IMR-90 (cell line): ENCODE data around the gene HLA-DOA. TPM values are rescaled to one million over a fixed set of nuclear protein-coding genes. Genes with fewer than 3 reads are reported as not detected.

Source experiments
- ATAC-seq: fragments of 200-7000 bp; cut with Tn5 transposase; 2 replicates; pipeline ENCODE4 v1.9.1; 2020; ENCODE audit warnings: low read depth, mild to moderate bottlenecking, moderate library complexity
- BruUV-seq: library from RNA; stranded (reverse); fragments of 400-500 nt; replicated peaks from 2 replicates; lab custom pipeline; 2021; lab: Mats Ljungman, UMichigan
- CTCF ChIA-PET: fragments of 300-600 bp; formaldehyde crosslinking; extraction: SDS; loops from one replicate; lab custom pipeline; 2021; ENCODE audit warnings: antibody characterized with exemption; lab: Yijun Ruan, JAX
- POLR2A ChIA-PET: fragments of 300-600 bp; sonication (Branson Sonifier 250); formaldehyde crosslinking; loops from one replicate; lab custom pipeline; 2022; ENCODE audit warnings: antibody characterized with exemption; ENCODE audit not compliant: unreplicated experiment; lab: Charles Lee
- DNase-seq: peaks from one replicate; pipeline ENCODE4 v3.0.0; 2013
- H2AFZ ChIP-seq: replicated peaks from 2 replicates; pipeline ENCODE3; 2013; ENCODE audit warnings: low read length, mild to moderate bottlenecking; ENCODE audit not compliant: poor library complexity
- H2AK5ac ChIP-seq: 2 replicates; pipeline ENCODE4 v1.6.1; 2013; ENCODE audit warnings: low read depth, low read length, inconsistent platforms
- H2AK9ac ChIP-seq: replicated peaks from 2 replicates; pipeline ENCODE3; 2013; ENCODE audit warnings: mild to moderate bottlenecking, low read depth, low read length, moderate library complexity; ENCODE audit not compliant: poor library complexity
- H2BK120ac ChIP-seq: 2 replicates; pipeline ENCODE4 v1.6.1; 2013; ENCODE audit warnings: low read depth, low read length, inconsistent platforms
- H2BK15ac ChIP-seq: 3 replicates; pipeline ENCODE4 v1.6.1; 2013; ENCODE audit warnings: low read depth, low read length, inconsistent platforms
- H2BK20ac ChIP-seq: 2 replicates; pipeline ENCODE4 v1.6.1; 2013; ENCODE audit warnings: low read depth, mild to moderate bottlenecking, inconsistent platforms, low read length, moderate library complexity
- H2BK5ac ChIP-seq: 2 replicates; pipeline ENCODE4 v1.6.1; 2013; ENCODE audit warnings: mild to moderate bottlenecking, low read depth, low read length, inconsistent platforms; ENCODE audit not compliant: poor library complexity, severe bottlenecking
- H3K14ac ChIP-seq: replicated peaks from 2 replicates; pipeline ENCODE4 v1.6.1; 2013; ENCODE audit warnings: low read depth, low read length, inconsistent platforms
- H3K18ac ChIP-seq: 2 replicates; pipeline ENCODE4 v1.6.1; 2013; ENCODE audit warnings: low read depth, low read length, control low read depth
- H3K23ac ChIP-seq: 2 replicates; pipeline ENCODE4 v1.6.1; 2013; ENCODE audit warnings: low read depth, low read length, inconsistent platforms
- H3K27ac ChIP-seq: 2 replicates; pipeline ENCODE4 v1.5.1; 2013; ENCODE audit warnings: mild to moderate bottlenecking, control low read depth, low read length; ENCODE audit not compliant: insufficient read depth
- H3K27me3 ChIP-seq: 2 replicates; pipeline ENCODE4 v1.6.1; 2013; ENCODE audit warnings: low read length; ENCODE audit not compliant: control insufficient read depth, insufficient read depth
- H3K36me3 ChIP-seq: 2 replicates; pipeline ENCODE4 v1.6.1; 2013; ENCODE audit warnings: low read length, mixed read lengths; ENCODE audit not compliant: control insufficient read depth, insufficient read depth
- H3K4ac ChIP-seq: 2 replicates; pipeline ENCODE4 v1.6.1; 2013; ENCODE audit warnings: low read depth, low read length, inconsistent platforms
- H3K4me1 ChIP-seq: 2 replicates; pipeline ENCODE4 v1.6.1; 2013; ENCODE audit warnings: low read length, mixed read lengths; ENCODE audit not compliant: control insufficient read depth, insufficient read depth
- H3K4me2 ChIP-seq: 2 replicates; pipeline ENCODE4 v1.6.1; 2013; ENCODE audit warnings: low read depth, mild to moderate bottlenecking, control low read depth, low read length, moderate library complexity
- H3K4me3 ChIP-seq: 2 replicates; pipeline ENCODE4 v1.5.1; 2013; ENCODE audit warnings: low read depth, mild to moderate bottlenecking, control low read depth, low read length, moderate library complexity; ENCODE audit not compliant: insufficient read depth
- H3K56ac ChIP-seq: 2 replicates; pipeline ENCODE4 v1.6.1; 2013; ENCODE audit warnings: low read length, inconsistent platforms; ENCODE audit not compliant: insufficient read depth; ENCODE audit errors: extremely low read depth
- H3K79me1 ChIP-seq, 2 experiments: 2 replicates each; pipeline ENCODE4 v1.6.1; 2013; ENCODE audit warnings: low read length in 2 of 2, inconsistent platforms in 1 of 2, low read depth in 1 of 2
- H3K9ac ChIP-seq: 2 replicates; pipeline ENCODE4 v1.6.1; 2013; ENCODE audit warnings: low read depth, low read length, control low read depth
- H3K9me1 ChIP-seq: 2 replicates; pipeline ENCODE4 v1.6.1; 2013; ENCODE audit warnings: low read length, inconsistent platforms; ENCODE audit not compliant: insufficient read depth
- H3K9me3 ChIP-seq: 2 replicates; pipeline ENCODE4 v1.6.1; 2013; ENCODE audit warnings: low read length; ENCODE audit not compliant: control insufficient read depth, insufficient read depth
- H4K20me1 ChIP-seq: 2 replicates; pipeline ENCODE4 v1.6.1; 2013; ENCODE audit warnings: low read length, inconsistent platforms; ENCODE audit not compliant: insufficient read depth
- H4K5ac ChIP-seq: 2 replicates; pipeline ENCODE4 v1.6.1; 2013; ENCODE audit warnings: mild to moderate bottlenecking, low read depth, low read length, control low read depth
- H4K8ac ChIP-seq, 2 experiments: 2 replicates each; pipeline ENCODE4 v1.6.1; 2013; ENCODE audit warnings: low read depth in 2 of 2, low read length in 2 of 2, control low read depth in 1 of 2, inconsistent platforms in 1 of 2
- H4K91ac ChIP-seq: 2 replicates; pipeline ENCODE4 v1.6.1; 2013; ENCODE audit warnings: low read depth, low read length, inconsistent platforms; ENCODE audit not compliant: insufficient read depth
- BHLHE40 ChIP-seq: fragments of 150-350 bp; IDR thresholded peaks from 2 replicates; pipeline ENCODE4 v1.6.1; 2016; ENCODE audit warnings: mild to moderate bottlenecking, low read depth, low read length
- CEBPB ChIP-seq: IDR thresholded peaks from 2 replicates; pipeline ENCODE4 v1.6.1; 2012; ENCODE audit warnings: low read depth, low read length, improper control_type of control experiment
- CHD1 ChIP-seq: IDR thresholded peaks from 2 replicates; pipeline ENCODE4 v1.6.1; 2012; ENCODE audit warnings: low read depth, low read length, improper control_type of control experiment
- CTCF ChIP-seq: conservative IDR thresholded peaks from 2 replicates; pipeline ENCODE4 v1.5.1; 2012; ENCODE audit warnings: mild to moderate bottlenecking, low read depth, low read length, improper control_type of control experiment
- ELK1 ChIP-seq: fragments of 150-350 bp; IDR thresholded peaks from 2 replicates; pipeline ENCODE4 v1.6.1; 2016; ENCODE audit warnings: low read depth, mild to moderate bottlenecking, low read length, moderate library complexity, borderline replicate concordance
- FOS ChIP-seq: fragments of 150-350 bp; IDR thresholded peaks from 2 replicates; pipeline ENCODE4 v1.6.1; 2016; ENCODE audit warnings: low read depth, low read length
- MAFK ChIP-seq: IDR thresholded peaks from 2 replicates; pipeline ENCODE4 v1.6.1; 2012; ENCODE audit warnings: low read depth, low read length, improper control_type of control experiment
- MAZ ChIP-seq: IDR thresholded peaks from 2 replicates; pipeline ENCODE4 v1.6.1; 2012; ENCODE audit warnings: low read depth, mild to moderate bottlenecking, low read length, improper control_type of control experiment, moderate library complexity, borderline replicate concordance
- MXI1 ChIP-seq: IDR thresholded peaks from 2 replicates; pipeline ENCODE4 v1.6.1; 2012; ENCODE audit warnings: low read depth, mild to moderate bottlenecking, low read length, moderate library complexity, borderline replicate concordance
- NFE2L2 ChIP-seq: fragments of 150-350 bp; IDR thresholded peaks from 2 replicates; pipeline ENCODE4 v1.6.1; 2016; ENCODE audit warnings: low read depth, mild to moderate bottlenecking, low read length
- POLR2A ChIP-seq: IDR thresholded peaks from 2 replicates; pipeline ENCODE4 v1.6.1; 2012; ENCODE audit warnings: mild to moderate bottlenecking, low read depth, low read length
- RAD21 ChIP-seq: IDR thresholded peaks from 2 replicates; pipeline ENCODE4 v1.6.1; 2012; ENCODE audit warnings: low read length, improper control_type of control experiment
- RCOR1 ChIP-seq: IDR thresholded peaks from 2 replicates; pipeline ENCODE4 v1.6.1; 2012; ENCODE audit warnings: mild to moderate bottlenecking, low read length, improper control_type of control experiment; ENCODE audit not compliant: insufficient replicate concordance
- RFX5 ChIP-seq: IDR thresholded peaks from 2 replicates; pipeline ENCODE4 v1.8.0; 2012; ENCODE audit warnings: low read depth, mild to moderate bottlenecking, low read length, moderate library complexity
- SMC3 ChIP-seq: fragments of 150-350 bp; IDR thresholded peaks from 2 replicates; pipeline ENCODE4 v1.6.1; 2016; ENCODE audit warnings: low read depth, mild to moderate bottlenecking, antibody characterized with exemption, low read length, moderate library complexity
- USF2 ChIP-seq: fragments of 150-350 bp; IDR thresholded peaks from 2 replicates; pipeline ENCODE4 v1.6.1; 2017; ENCODE audit warnings: mild to moderate bottlenecking, antibody characterized with exemption, low read length, low read depth
- WGBS, 2 experiments: methylation state at CpG; one replicate each; pipeline versions ENCODE4 v1.1.5 to v1.1.7; 2013; ENCODE audit warnings: missing lambda C conversion rate in 2 of 2; ENCODE audit not compliant: insufficient read length in 1 of 2; ENCODE audit errors: extremely low coverage in 2 of 2; 5-methylcytosine and 5-hydroxymethylcytosine counted together
- dilution Hi-C: fragments of 300-500 bp; cut with HindIII; formaldehyde crosslinking; loops from one replicate; pipeline ENCODE4 v1.14.3; 2018; ENCODE audit warnings: low sequenced_read_pairs; ENCODE audit not compliant: unreplicated experiment
- in situ Hi-C: fragments of 300-500 bp; cut with MboI; formaldehyde crosslinking; loops from 3 replicates; pipeline ENCODE4 v1.14.3; 2019; ENCODE audit warnings: low sequenced_read_pairs, inconsistent platforms, mixed read lengths
- intact Hi-C: fragments of 100-400 bp; cut with micrococcal nuclease; formaldehyde crosslinking; loops from 2 replicates; pipeline ENCODE4 v1.10.0; 2022
- polyA plus RNA-seq, 3 experiments: library from polyadenylated mRNA; depleted of rRNA; stranded (reverse); fragments of >200 nt; gene quantifications; 2 replicates each; pipeline ENCODE4 v1.2.3, GENCODE V29; 2012; ENCODE audit warnings: low replicate concordance in 1 of 3
- total RNA-seq: library from RNA; depleted of rRNA; stranded (reverse); fragments of >200 nt; gene quantifications from 2 replicates; pipeline ENCODE4 v1.2.3, GENCODE V29; 2012

HLA-DOA gene
- total and polyA plus RNA-seq, 2 of the 4 experiments (the other 2 are of a cell fraction), result not detected

- H3K79me1 ChIP-seq, result no peaks in the 10 kb centered on the region
- no TSS peak for BruUV-seq
- H3K23ac ChIP-seq, result no peak overlapping the region
- H3K14ac ChIP-seq, result no peak overlapping the region
- H2AFZ ChIP-seq, result no peak overlapping the region
- no peak overlapping the region for H2AK5ac ChIP-seq
- dilution Hi-C loops, result no loop called here
- no peaks in the 10 kb centered on the region for H3K4me1 ChIP-seq
- no peak for DNase-seq
- H2BK5ac ChIP-seq, result no peak overlapping the region
- no peak overlapping the region for H4K5ac ChIP-seq
- ChIA-PET CTCF (interaction anchor here (1.2 kb wide), 1 partner anchor 49 kb away, joined by 3 read pairs; the partner anchor contains the start of gene HLA-DMA), POLR2A (no interaction called here)
- TF ChIP-seq USF2 (no peak), RAD21 (no peak), MAZ (no peak), RCOR1 (no peak), MAFK (no peak), CEBPB (no peak), BHLHE40 (no peak), CTCF (no peak), POLR2A (no peak), SMC3 (no peak), RFX5 (no peak), CHD1 (no peak), MXI1 (no peak), ELK1 (no peak), FOS (no peak), NFE2L2 (no peak)
- H3K9me3 ChIP-seq, result no peaks in the 10 kb centered on the region
- H3K27me3 ChIP-seq, result peaks cover 43% of the 10 kb centered on the region
- H2AK9ac ChIP-seq, result no peak overlapping the region
- intact Hi-C loops, result no loop called here
- no peak overlapping the region for H2BK15ac ChIP-seq
- no peak for ATAC-seq
- H3K9me1 ChIP-seq, result no peaks in the 10 kb centered on the region
- no peak overlapping the region for H2BK120ac ChIP-seq
- H4K91ac ChIP-seq, result no peak overlapping the region
- H3K27ac ChIP-seq, result no peak overlapping the region
- H3K18ac ChIP-seq, result no peak overlapping the region
- H4K8ac ChIP-seq, result no peak overlapping the region
- H3K4me3 ChIP-seq, result no peak overlapping the region
- no peak overlapping the region for H3K4me2 ChIP-seq
- H3K9ac ChIP-seq, result no peak overlapping the region
- no peaks in the 10 kb centered on the region for H4K20me1 ChIP-seq
- in situ Hi-C loops, result no loop called here
- no peaks in the 10 kb centered on the region for H3K36me3 ChIP-seq
- no CpG with 5 or more reads among the region's 4 CpGs for WGBS, 2 experiments
- H3K4ac ChIP-seq, result no peak overlapping the region
- H3K56ac ChIP-seq, result no peak overlapping the region
- no peak overlapping the region for H2BK20ac ChIP-seq
These were observed 7.7 kb downstream of the HLA-DOA start for GRCh38 chr6:33001685-33002084.
